Eye (tissue), 1 donor: ENCODE data around the gene NALF2.

Experiments used
- DNase-seq: peaks from one replicate; pipeline ENCODE4 v3.0.0-alpha.2; 2015

Gene NALF2

GRCh38 chrX:69530306-69530705 lies 26.2 kb downstream of the NALF2 start:
- DNase-seq: no peak

DNA sequence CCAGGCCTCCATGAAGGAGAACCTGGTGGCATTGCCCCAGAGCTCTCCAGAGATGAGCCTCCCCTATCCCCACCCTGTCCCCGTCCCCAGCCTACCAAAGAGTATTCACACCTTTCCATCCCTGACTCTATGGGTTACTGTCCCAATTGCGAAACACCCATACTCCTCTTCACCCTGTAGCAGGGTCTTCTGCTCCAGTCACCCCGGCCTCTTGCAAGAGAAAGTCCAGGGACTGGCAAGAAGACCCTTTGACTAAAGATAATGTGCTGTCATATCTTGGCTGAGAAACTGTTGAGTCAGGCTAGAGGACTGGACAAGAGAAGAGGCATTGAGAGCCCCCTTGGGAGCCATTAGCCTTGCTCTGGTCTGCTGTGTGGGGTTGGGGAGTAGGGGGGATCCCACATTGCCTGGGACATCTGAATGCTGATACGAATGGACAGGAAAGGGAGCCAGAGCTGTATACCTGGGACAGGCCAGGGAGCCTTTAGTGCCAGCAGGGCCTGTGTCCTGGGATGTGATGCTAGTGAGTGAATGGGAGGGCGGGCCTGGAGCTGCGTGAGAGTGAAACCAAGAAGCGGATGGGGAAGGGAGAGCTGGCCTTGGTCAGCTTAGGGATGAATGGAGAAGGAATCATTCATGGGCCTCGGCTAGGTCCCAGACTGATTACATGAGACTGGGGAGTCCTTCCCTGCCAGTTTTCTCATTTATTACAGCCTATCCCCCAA lies 27.1 kb downstream of the NALF2 start:
- DNase-seq: no peak

- no peak for DNase-seq
These were observed 31.5 kb downstream of the NALF2 start for GRCh38 chrX:69535661-69536060.

DNA sequence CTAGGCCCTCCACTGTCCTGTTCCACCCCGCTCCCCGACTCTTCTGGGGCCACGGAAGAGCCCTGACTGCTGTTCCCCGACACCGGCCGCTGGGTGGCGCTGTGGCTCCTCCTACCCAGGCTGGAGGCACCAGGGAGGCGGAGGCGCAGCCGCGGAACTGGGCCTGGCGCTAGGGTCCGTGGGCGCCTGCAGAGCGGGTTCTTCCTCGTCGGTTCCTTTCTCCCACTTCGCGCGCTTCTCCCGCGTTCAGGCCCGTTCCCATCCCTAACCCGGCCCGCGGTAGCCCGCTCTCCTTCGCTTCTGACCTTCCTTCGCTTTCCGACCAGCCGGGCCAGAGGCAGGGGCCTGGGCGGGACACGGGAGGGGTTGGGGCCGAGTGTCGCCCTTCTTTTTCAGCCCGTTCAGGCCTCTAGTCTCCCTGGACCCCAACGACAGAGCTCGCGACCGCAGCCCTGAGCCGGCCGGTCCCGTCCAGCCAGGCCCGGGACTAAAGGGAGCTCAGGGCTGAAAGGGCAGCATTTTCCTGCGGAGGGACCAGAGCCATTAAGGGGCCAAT lies 34.3 kb downstream of the NALF2 start:
- peak; percentile 83 for DNase-seq

- DNase-seq: no peak
These were observed 35.3 kb downstream of the NALF2 start for GRCh38 chrX:69539437-69539836.

- DNase-seq: no peak
These were observed 37.8 kb downstream of the NALF2 start for GRCh38 chrX:69541956-69542355.

- peak; percentile 29 for DNase-seq
These were observed 39.4 kb downstream of the NALF2 start for GRCh38 chrX:69543572-69543971.

DNA sequence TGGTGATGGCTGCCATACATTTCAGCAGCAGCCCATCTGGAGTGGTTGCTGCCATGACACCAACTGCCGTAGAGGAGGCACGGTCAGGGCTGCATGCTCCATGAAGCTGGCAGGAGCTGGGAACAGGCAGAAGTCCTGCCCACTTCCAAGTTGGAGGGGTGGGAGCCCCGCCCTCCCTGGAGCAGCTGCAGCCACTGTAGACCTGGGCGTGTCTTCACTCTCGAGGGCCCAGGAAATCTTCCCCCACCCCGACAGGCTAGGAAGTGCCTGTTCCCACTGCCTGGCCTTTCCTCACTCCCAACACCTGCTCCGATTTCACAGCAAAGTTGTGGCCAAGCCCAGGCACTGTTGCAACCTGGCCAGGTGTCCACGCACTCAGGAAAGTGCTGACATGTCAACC lies 42.3 kb downstream of the NALF2 start:
- DNase-seq: no peak

- no peak for DNase-seq
These were observed 42.9 kb downstream of the NALF2 start for GRCh38 chrX:69546978-69547377.

GRCh38 chrX:69551421-69552009 lies 47.4 kb downstream of the NALF2 start:
- DNase-seq: no peak

- no peak for DNase-seq
These were observed 48.4 kb downstream of the NALF2 start for GRCh38 chrX:69552512-69552911.
